Right lobe of liver (tissue), 6 donors: ENCODE results near the gene TSPAN18. TPM values are rescaled to one million over a fixed set of nuclear protein-coding genes. Genes with fewer than 3 reads are reported as not detected.

Experiments
- ATAC-seq, 4 donors: fragments of 200-7000 bp; cut with Tn5 transposase; one replicate each; pipeline ENCODE4 v1.9.1; 2020; ENCODE audit warnings: mild to moderate bottlenecking in 4 of 4, moderate library complexity in 4 of 4
- DNase-seq, 3 donors: peaks; one replicate each; pipeline ENCODE4 v3.0.0-alpha.2; 2020
- H3K27ac ChIP-seq, 3 donors: fragments of 200-600 bp; one replicate each; pipeline ENCODE4 v1.8.0; 2022
- H3K27me3 ChIP-seq, 2 donors: fragments of 200-600 bp; one replicate each; pipeline ENCODE4 v1.8.0; 2022
- H3K36me3 ChIP-seq, 4 donors: fragments of 200-600 bp; sonication (generic) in 1 of 4; one replicate each; pipeline versions ENCODE4 v1.5.1 to v1.8.0; 2017 to 2022; ENCODE audit warnings: control low read depth in 1 of 4
- H3K4me1 ChIP-seq, 4 donors: fragments of 200-600 bp; sonication (generic) in 1 of 4; one replicate each; pipeline versions ENCODE4 v1.5.1 to v1.8.0; 2017 to 2022; ENCODE audit warnings: control low read depth in 1 of 4
- H3K4me3 ChIP-seq, 3 donors: fragments of 200-600 bp; one replicate each; pipeline ENCODE4 v1.8.0; 2022
- H3K9me3 ChIP-seq, 4 donors: fragments of 200-600 bp; sonication (generic) in 1 of 4; one replicate each; pipeline versions ENCODE4 v1.5.1 to v1.8.0; 2017 to 2022; ENCODE audit warnings: control low read depth in 1 of 4
- POLR2A ChIP-seq: fragments of 450-650 bp; IDR thresholded peaks from one replicate; pipeline ENCODE4 v1.6.1; 2017; ENCODE audit warnings: antibody characterized with exemption, mild to moderate bottlenecking
- WGBS: methylation state at CpG from one replicate; pipeline ENCODE4 v1.1.6; 2018; ENCODE audit warnings: low coverage, low lambda C conversion rate; ENCODE audit not compliant: insufficient coverage; ENCODE audit errors: missing lambda C conversion rate; 5-methylcytosine and 5-hydroxymethylcytosine counted together
- intact Hi-C, 2 donors: fragments of 100-400 bp; cut with DNase I; formaldehyde crosslinking; loops; one replicate each; pipeline versions ENCODE4 v1.11.2 to v1.14.1; 2022
- total RNA-seq, 6 experiments: library from RNA; depleted of rRNA in 2 of 6; stranded (reverse); fragments of >200 nt in 2 of 6; fragmentation: NEBNext Ultra II Directional in 3 of 6; extraction: Animal tissue kit (Norgen Biotek cat#: 25700) in 3 of 6; gene quantifications; one replicate each; pipeline versions ENCODE4 v1.1.0 to v1.2.4, GENCODE V29; 2016 to 2023
- TF ChIP-seq, protein P1 (sequence below), 4 donors: fragments of 200-600 bp in 3 of 4; fragments of 450-650 bp in 1 of 4; IDR thresholded peaks; one replicate each; pipeline versions ENCODE4 v1.5.1 to v1.8.0; 2016 to 2022; ENCODE audit warnings: antibody characterized with exemption in 4 of 4, mild to moderate bottlenecking in 2 of 4
- donor health status: DM: no; HTN: yes; CAD: no.
- donor health status: DM: no; HTN: no; CAD: no.
- donor health status: DM: no; HTN: no; CAD: no.
- donor health status: DM: no; HTN: yes; CAD: no.
- donor health status: DM: no; HTN: yes; CAD: no.

The TSPAN18 gene
- total RNA-seq, 6 experiments from 2014 or later, result 3.4 to 10.6 (median 5.3) TPM

- no peak for DNase-seq
- H3K36me3 ChIP-seq, result no peaks in the 10 kb centered on the region
- H3K27ac ChIP-seq, result no peak overlapping the region
- TF ChIP-seq, protein P1, sequence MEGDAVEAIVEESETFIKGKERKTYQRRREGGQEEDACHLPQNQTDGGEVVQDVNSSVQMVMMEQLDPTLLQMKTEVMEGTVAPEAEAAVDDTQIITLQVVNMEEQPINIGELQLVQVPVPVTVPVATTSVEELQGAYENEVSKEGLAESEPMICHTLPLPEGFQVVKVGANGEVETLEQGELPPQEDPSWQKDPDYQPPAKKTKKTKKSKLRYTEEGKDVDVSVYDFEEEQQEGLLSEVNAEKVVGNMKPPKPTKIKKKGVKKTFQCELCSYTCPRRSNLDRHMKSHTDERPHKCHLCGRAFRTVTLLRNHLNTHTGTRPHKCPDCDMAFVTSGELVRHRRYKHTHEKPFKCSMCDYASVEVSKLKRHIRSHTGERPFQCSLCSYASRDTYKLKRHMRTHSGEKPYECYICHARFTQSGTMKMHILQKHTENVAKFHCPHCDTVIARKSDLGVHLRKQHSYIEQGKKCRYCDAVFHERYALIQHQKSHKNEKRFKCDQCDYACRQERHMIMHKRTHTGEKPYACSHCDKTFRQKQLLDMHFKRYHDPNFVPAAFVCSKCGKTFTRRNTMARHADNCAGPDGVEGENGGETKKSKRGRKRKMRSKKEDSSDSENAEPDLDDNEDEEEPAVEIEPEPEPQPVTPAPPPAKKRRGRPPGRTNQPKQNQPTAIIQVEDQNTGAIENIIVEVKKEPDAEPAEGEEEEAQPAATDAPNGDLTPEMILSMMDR (IDR thresholded peaks at IDR 0.05), result no peak
- no peak for TF ChIP-seq POLR2A
- H3K9me3 ChIP-seq, result no peaks in the 10 kb centered on the region
- intact Hi-C loops, result no loop called here
- H3K4me3 ChIP-seq, result no peak overlapping the region
- ATAC-seq, result no peak
- H3K4me1 ChIP-seq, result no peaks in the 10 kb centered on the region
- no peaks in the 10 kb centered on the region for H3K27me3 ChIP-seq
- 71% methylated on average over 9 of the region's 10 CpGs for WGBS
Observed at GRCh38 chr11:44799012-44799411, 72.2 kb downstream of the TSPAN18 start.

- TF ChIP-seq, protein P1 (IDR thresholded peaks at IDR 0.05), result no peak
- TF ChIP-seq POLR2A, result no peak
- no peak overlapping the region for H3K4me3 ChIP-seq
- intact Hi-C loops, result no loop called here
- ATAC-seq, result no peak
- H3K4me1 ChIP-seq, result no peaks in the 10 kb centered on the region
- DNase-seq, result no peak
- no peaks in the 10 kb centered on the region for H3K9me3 ChIP-seq
- no peaks in the 10 kb centered on the region for H3K27me3 ChIP-seq
- H3K36me3 ChIP-seq, result no peaks in the 10 kb centered on the region
- no peak overlapping the region for H3K27ac ChIP-seq
Observed at GRCh38 chr11:44802347-44802746, 75.6 kb downstream of the TSPAN18 start.

DNA sequence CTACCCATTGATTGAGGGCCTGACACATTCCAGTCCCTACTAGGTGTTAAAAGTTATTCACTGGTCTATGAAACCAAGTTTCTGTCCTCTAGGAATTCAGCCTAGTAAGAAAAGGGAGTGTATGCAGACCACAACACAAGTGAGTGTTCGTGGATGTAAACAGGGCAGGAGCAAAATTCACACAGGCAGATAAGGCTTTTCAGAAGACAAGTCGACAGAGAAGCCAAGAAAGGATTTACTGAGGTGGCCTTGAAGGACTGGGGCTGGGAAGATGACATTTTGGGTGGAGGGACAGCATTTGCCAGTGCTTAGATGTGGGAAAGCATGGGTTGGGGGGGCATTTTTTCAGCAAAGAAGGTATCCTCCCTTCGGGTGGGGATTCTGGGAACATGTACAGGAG, 76.2 kb downstream of the TSPAN18 start:
- DNase-seq (no peak), ATAC-seq (no peak)
- intact Hi-C loops, result no loop called here
- H3K4me1 ChIP-seq, result no peaks in the 10 kb centered on the region
- no peaks in the 10 kb centered on the region for H3K27me3 ChIP-seq
- no peaks in the 10 kb centered on the region for H3K9me3 ChIP-seq
- H3K27ac ChIP-seq, result no peak overlapping the region
- TF ChIP-seq, protein P1 (IDR thresholded peaks at IDR 0.05), result no peak
- no peak for TF ChIP-seq POLR2A
- no peaks in the 10 kb centered on the region for H3K36me3 ChIP-seq
- no peak overlapping the region for H3K4me3 ChIP-seq
- 41% methylated on average over 3 of the region's 3 CpGs for WGBS

- Histone ChIP-seq H3K27me3 (no peaks in the 10 kb centered on the region), H3K27ac (no peak overlapping the region), H3K36me3 (no peaks in the 10 kb centered on the region), H3K4me1 (no peaks in the 10 kb centered on the region), H3K4me3 (no peak overlapping the region), H3K9me3 (no peaks in the 10 kb centered on the region)
- no peak for TF ChIP-seq POLR2A
- ATAC-seq (no peak), DNase-seq (no peak)
- 40% methylated on average over 7 of the region's 14 CpGs for WGBS
- intact Hi-C loops, result no loop called here
Observed at GRCh38 chr11:44804449-44805437, 78.0 kb downstream of the TSPAN18 start.

DNA sequence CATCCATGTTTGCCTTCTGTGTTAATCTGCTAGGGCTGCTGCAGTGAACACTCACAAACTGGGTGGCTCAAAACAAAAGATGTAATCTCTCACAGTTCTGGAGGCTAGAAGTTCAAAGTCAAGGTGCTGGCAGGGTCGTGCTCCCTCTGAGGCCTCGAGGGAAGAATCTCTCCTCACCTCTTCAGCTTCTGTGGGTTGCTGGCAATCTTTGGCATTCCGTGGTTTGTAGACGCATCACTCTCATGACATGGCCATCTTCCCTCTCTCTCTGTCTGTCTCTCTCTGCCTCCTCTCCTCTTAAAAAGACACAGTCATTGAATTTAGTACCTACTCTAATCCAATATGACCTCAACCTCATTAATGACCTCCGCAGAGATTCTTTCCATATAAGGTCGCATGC, 78.8 kb downstream of the TSPAN18 start:
- no peaks in the 10 kb centered on the region for H3K9me3 ChIP-seq
- ATAC-seq, result no peak
- no peak overlapping the region for H3K4me3 ChIP-seq
- H3K27me3 ChIP-seq, result no peaks in the 10 kb centered on the region
- intact Hi-C loops, result no loop called here
- no peaks in the 10 kb centered on the region for H3K4me1 ChIP-seq
- TF ChIP-seq, protein P1 (IDR thresholded peaks at IDR 0.05), result no peak
- TF ChIP-seq POLR2A, result no peak
- no peaks in the 10 kb centered on the region for H3K36me3 ChIP-seq
- no peak overlapping the region for H3K27ac ChIP-seq
- WGBS, result 73% methylated on average over 6 of the region's 6 CpGs
- no peak for DNase-seq
